Lower leg skin (tissue), 3 donors: ENCODE measurements around the gene LRP1.

Experiments
- POLR2A ChIP-seq, 2 donors: fragments of 450-650 bp; IDR thresholded peaks; one replicate each; pipeline ENCODE4 v1.6.1; 2016 to 2017; ENCODE audit warnings: antibody characterized with exemption in 2 of 2, mild to moderate bottlenecking in 1 of 2, moderate library complexity in 1 of 2
- TF ChIP-seq, protein P1 (sequence below), 3 donors: fragments of 450-650 bp; IDR thresholded peaks; one replicate each; pipeline ENCODE4 v1.5.1; 2016; ENCODE audit warnings: antibody characterized with exemption in 3 of 3, mild to moderate bottlenecking in 3 of 3, moderate library complexity in 2 of 3

DNA sequence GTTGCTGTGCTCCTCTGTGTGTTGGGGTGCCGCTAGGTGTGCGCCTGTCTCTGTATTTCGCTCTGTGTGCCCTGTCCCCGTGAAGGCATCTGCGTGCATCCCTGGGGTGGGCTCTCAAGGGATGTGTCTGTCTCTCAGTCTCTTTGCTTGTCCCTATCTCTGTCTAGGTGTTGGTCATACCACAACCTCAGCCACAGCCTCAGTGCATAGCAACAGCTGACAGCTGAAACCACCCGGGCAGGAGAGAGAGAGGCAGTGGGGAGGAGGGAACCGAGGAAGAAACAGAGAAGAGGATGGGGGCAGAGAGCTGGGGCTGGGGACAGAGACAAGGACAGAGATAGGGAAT lies 87.4 kb downstream of the LRP1 start:
- TF ChIP-seq, protein P1, sequence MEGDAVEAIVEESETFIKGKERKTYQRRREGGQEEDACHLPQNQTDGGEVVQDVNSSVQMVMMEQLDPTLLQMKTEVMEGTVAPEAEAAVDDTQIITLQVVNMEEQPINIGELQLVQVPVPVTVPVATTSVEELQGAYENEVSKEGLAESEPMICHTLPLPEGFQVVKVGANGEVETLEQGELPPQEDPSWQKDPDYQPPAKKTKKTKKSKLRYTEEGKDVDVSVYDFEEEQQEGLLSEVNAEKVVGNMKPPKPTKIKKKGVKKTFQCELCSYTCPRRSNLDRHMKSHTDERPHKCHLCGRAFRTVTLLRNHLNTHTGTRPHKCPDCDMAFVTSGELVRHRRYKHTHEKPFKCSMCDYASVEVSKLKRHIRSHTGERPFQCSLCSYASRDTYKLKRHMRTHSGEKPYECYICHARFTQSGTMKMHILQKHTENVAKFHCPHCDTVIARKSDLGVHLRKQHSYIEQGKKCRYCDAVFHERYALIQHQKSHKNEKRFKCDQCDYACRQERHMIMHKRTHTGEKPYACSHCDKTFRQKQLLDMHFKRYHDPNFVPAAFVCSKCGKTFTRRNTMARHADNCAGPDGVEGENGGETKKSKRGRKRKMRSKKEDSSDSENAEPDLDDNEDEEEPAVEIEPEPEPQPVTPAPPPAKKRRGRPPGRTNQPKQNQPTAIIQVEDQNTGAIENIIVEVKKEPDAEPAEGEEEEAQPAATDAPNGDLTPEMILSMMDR (IDR thresholded peaks at IDR 0.05): no peak
- TF ChIP-seq POLR2A (IDR thresholded peaks at IDR 0.05): no peak
